GM20000 (cell line): ENCODE results near the gene PIGK.

Source experiments
- DNase-seq: peaks from one replicate; pipeline ENCODE4 v3.0.0; 2012; ENCODE audit warnings: low spot score
- TF ChIP-seq, protein P1 (sequence below): IDR thresholded peaks from 2 replicates; pipeline ENCODE4 v1.5.1; 2012; ENCODE audit warnings: mild to moderate bottlenecking, control low read depth; ENCODE audit errors: extremely low read depth, missing control alignments

PIGK gene

GRCh38 chr1:77134359-77134758 lies 84.9 kb downstream of the PIGK start:
- TF ChIP-seq, protein P1, sequence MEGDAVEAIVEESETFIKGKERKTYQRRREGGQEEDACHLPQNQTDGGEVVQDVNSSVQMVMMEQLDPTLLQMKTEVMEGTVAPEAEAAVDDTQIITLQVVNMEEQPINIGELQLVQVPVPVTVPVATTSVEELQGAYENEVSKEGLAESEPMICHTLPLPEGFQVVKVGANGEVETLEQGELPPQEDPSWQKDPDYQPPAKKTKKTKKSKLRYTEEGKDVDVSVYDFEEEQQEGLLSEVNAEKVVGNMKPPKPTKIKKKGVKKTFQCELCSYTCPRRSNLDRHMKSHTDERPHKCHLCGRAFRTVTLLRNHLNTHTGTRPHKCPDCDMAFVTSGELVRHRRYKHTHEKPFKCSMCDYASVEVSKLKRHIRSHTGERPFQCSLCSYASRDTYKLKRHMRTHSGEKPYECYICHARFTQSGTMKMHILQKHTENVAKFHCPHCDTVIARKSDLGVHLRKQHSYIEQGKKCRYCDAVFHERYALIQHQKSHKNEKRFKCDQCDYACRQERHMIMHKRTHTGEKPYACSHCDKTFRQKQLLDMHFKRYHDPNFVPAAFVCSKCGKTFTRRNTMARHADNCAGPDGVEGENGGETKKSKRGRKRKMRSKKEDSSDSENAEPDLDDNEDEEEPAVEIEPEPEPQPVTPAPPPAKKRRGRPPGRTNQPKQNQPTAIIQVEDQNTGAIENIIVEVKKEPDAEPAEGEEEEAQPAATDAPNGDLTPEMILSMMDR = no peak
- DNase-seq = no peak

DNA sequence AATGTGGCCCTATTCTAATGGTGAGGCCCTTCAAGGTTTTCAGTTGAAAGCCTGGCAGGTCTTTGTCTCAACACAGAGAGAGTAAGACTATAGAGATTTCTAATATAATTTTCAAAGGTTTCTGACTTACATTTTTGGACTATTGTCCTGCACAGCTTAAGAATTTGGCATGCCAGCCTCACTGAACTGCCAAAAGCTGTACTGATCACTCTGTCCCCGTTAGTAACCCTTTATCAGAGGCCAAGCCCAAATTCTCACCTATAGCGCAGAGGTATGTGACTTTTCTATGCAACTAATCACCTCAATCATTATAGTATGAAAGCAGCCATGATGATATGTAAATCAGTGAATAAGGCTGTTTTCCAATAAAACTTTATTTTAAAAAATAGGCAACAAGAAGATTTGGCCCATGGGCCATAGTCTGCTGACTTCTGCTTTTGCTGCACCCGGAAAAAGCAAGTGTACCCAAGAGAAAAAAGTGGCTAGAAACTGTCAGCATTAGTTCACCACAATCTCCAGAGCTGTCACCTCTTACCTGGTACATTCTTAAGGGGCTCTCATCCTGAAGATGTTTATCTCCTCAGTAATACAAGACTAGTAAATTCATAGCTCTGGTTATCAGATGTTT lies 85.4 kb downstream of the PIGK start:
- DNase-seq = no peak

GRCh38 chr1:77126307-77126706 lies 92.9 kb downstream of the PIGK start:
- peak; percentile 31 for DNase-seq
- TF ChIP-seq, protein P1 = peak; percentile 53

More for the DNA sequence above, 85.4 kb downstream of the PIGK start:
- TF ChIP-seq, protein P1 = no peak

DNA sequence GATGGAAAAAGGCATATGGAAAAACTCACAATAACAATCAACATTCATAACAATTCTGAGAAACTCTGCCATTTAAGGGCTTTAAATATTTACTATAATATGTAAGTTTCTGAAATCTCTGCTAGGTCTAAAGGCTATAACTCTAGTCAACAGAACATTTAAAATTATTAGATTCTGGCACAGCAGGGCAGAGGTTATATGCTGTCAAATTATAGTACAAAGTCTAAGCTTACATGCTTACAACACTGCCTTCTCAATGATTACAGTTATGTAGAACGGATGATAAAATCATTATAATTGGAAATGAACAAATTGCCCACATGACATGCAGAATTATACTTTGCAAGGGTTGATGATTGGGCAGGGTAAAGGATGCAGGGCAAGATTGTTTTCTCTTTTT lies 97.7 kb downstream of the PIGK start:
- no peak for DNase-seq
- TF ChIP-seq, protein P1 = no peak

DNA sequence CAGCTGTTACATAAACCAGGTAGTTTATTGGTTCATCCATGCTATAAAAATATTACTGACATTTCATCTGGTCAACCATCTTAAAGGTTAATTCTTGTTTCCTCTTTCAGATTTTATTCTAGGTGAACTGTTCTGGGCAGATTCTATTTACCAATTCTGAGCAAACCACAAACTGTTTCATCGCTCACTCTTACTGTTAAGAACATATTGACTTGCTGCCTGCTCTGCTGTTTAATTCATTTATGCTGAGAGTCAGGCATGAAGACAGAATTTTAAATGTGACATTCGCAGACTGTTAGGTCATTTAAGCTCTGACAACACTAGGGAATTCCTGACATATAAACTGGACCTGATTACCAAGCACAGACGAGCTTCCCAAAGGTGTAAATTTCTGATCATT lies 98.3 kb downstream of the PIGK start:
- TF ChIP-seq, protein P1 = no peak
- DNase-seq = no peak

- no peak for DNase-seq
- TF ChIP-seq, protein P1 = no peak
These were observed 100.5 kb downstream of the PIGK start for GRCh38 chr1:77118712-77119111.

- TF ChIP-seq, protein P1 = no peak
- no peak for DNase-seq
These were observed 114.6 kb downstream of the PIGK start for GRCh38 chr1:77104672-77105071.
